GM23338 (cell line): ENCODE data around the gene TTC38. TPM values are rescaled to one million over a fixed set of nuclear protein-coding genes. Genes with fewer than 3 reads are reported as not detected.

Experiments
- ATAC-seq: fragments of 200-7000 bp; cut with Tn5 transposase; 3 replicates; pipeline ENCODE4 v1.9.1; 2020
- DNase-seq: peaks from one replicate; pipeline ENCODE4 v3.0.0-alpha.2; 2015; ENCODE audit warnings: low spot score
- H2AFZ ChIP-seq: fragments of 200-600 bp; sonication (generic); 2 replicates; pipeline ENCODE4 v1.8.0; 2016; ENCODE audit warnings: antibody characterized with exemption, mild to moderate bottlenecking, moderate library complexity
- H3F3A ChIP-seq: fragments of 200-600 bp; sonication (generic); replicated peaks from 2 replicates; pipeline ENCODE4 v1.8.0; 2017; ENCODE audit warnings: antibody characterized with exemption, mixed run types, low read depth
- H3K27ac ChIP-seq: fragments of 200-600 bp; sonication (generic); 2 replicates; pipeline ENCODE4 v1.6.1; 2016; ENCODE audit warnings: low read depth
- H3K27me3 ChIP-seq: fragments of 200-600 bp; sonication (generic); 2 replicates; pipeline ENCODE4 v1.8.0; 2016; ENCODE audit warnings: mild to moderate bottlenecking, mixed run types, moderate library complexity; ENCODE audit not compliant: insufficient read depth
- H3K36me3 ChIP-seq: fragments of 200-600 bp; sonication (generic); 2 replicates; pipeline ENCODE4 v1.8.0; 2016; ENCODE audit warnings: mild to moderate bottlenecking; ENCODE audit not compliant: insufficient read depth
- H3K4me1 ChIP-seq: fragments of 200-600 bp; sonication (generic); 2 replicates; pipeline ENCODE4 v1.8.0; 2016; ENCODE audit warnings: mild to moderate bottlenecking, moderate library complexity; ENCODE audit not compliant: insufficient read depth
- H3K4me2 ChIP-seq: fragments of 200-600 bp; sonication (generic); 2 replicates; pipeline ENCODE4 v1.7.1; 2017; ENCODE audit warnings: mixed run types
- H3K4me3 ChIP-seq: fragments of 200-600 bp; sonication (generic); 2 replicates; pipeline ENCODE4 v1.6.1; 2016; ENCODE audit warnings: mixed run types
- H3K79me2 ChIP-seq: fragments of 200-600 bp; sonication (generic); replicated peaks from 2 replicates; pipeline ENCODE4 v1.8.0; 2017; ENCODE audit warnings: mild to moderate bottlenecking; ENCODE audit not compliant: insufficient read depth
- H3K9me2 ChIP-seq: fragments of 200-600 bp; sonication (generic); 2 replicates; pipeline ENCODE4 v1.8.0; 2017; ENCODE audit not compliant: insufficient read depth
- H4K20me1 ChIP-seq: fragments of 200-600 bp; sonication (generic); replicated peaks from 2 replicates; pipeline ENCODE4 v1.8.0; 2017; ENCODE audit warnings: mild to moderate bottlenecking; ENCODE audit not compliant: insufficient read depth
- H3K27ac Mint-ChIP-seq: 2 replicates; pipeline ENCODE4 v1.8.0; 2020; ENCODE audit warnings: inconsistent platforms, mild to moderate bottlenecking, moderate library complexity, mixed read lengths
- H3K27me3 Mint-ChIP-seq: 3 replicates; pipeline ENCODE4 v1.8.0; 2022; ENCODE audit warnings: low read depth, mild to moderate bottlenecking, moderate library complexity, mixed read lengths, inconsistent platforms; ENCODE audit not compliant: insufficient read depth, poor library complexity
- H3K36me3 Mint-ChIP-seq: 3 replicates; pipeline ENCODE4 v1.8.0; 2021; ENCODE audit warnings: low read depth, mild to moderate bottlenecking, inconsistent platforms, moderate library complexity, mixed read lengths
- H3K4me1 Mint-ChIP-seq: 3 replicates; pipeline ENCODE4 v1.8.0; 2020; ENCODE audit warnings: mild to moderate bottlenecking, inconsistent platforms, mixed read lengths
- H3K4me3 Mint-ChIP-seq: 3 replicates; pipeline ENCODE4 v1.8.0; 2021; ENCODE audit warnings: moderate library complexity, mild to moderate bottlenecking, inconsistent platforms, mixed read lengths
- H3K9me3 Mint-ChIP-seq: 3 replicates; pipeline ENCODE4 v1.8.0; 2020; ENCODE audit warnings: moderate library complexity, mild to moderate bottlenecking, inconsistent platforms, mixed read lengths
- CREB1 ChIP-seq: fragments of 250-450 bp; sonication (Bioruptor Pico); IDR thresholded peaks from 2 replicates; pipeline ENCODE4 v1.5.0; 2020; ENCODE audit warnings: low read depth, mild to moderate bottlenecking, moderate library complexity
- EZH2 ChIP-seq: fragments of 200-600 bp; sonication (generic); IDR thresholded peaks from one replicate; pipeline ENCODE4 v1.8.0; 2017; ENCODE audit warnings: antibody characterized with exemption, mild to moderate bottlenecking, low read depth; ENCODE audit not compliant: unreplicated experiment
- EZH2phosphoT487 ChIP-seq: fragments of 200-600 bp; sonication (generic); IDR thresholded peaks from one replicate; pipeline ENCODE4 v1.8.1; 2018; ENCODE audit warnings: antibody characterized with exemption; ENCODE audit not compliant: unreplicated experiment
- JUNB ChIP-seq: IDR thresholded peaks from one replicate; pipeline ENCODE4 v1.6.1; 2016; ENCODE audit warnings: antibody characterized with exemption; ENCODE audit not compliant: unreplicated experiment
- NANOG ChIP-seq: IDR thresholded peaks from 2 replicates; pipeline ENCODE4 v1.6.1; 2016; ENCODE audit warnings: antibody characterized with exemption, borderline replicate concordance
- POLR2AphosphoS5 ChIP-seq: IDR thresholded peaks from 2 replicates; pipeline ENCODE4 v1.6.1; 2016; ENCODE audit warnings: antibody characterized with exemption, low read depth
- REST ChIP-seq: IDR thresholded peaks from one replicate; pipeline ENCODE4 v1.6.1; 2018; ENCODE audit warnings: antibody characterized with exemption; ENCODE audit not compliant: unreplicated experiment
- STAT1 ChIP-seq: IDR thresholded peaks from one replicate; pipeline ENCODE4 v1.6.1; 2016; ENCODE audit warnings: antibody characterized with exemption; ENCODE audit not compliant: unreplicated experiment
- ZNF114 ChIP-seq: fragments of 250-450 bp; sonication (Bioruptor Pico); IDR thresholded peaks from 2 replicates; pipeline ENCODE4 v1.5.0; 2020; ENCODE audit warnings: mild to moderate bottlenecking, moderate library complexity
- ZNF331 ChIP-seq: fragments of 250-450 bp; sonication (Bioruptor Pico); IDR thresholded peaks from 2 replicates; pipeline ENCODE4 v1.5.0; 2020; ENCODE audit warnings: low read depth, mild to moderate bottlenecking, moderate library complexity
- polyA plus RNA-seq: library from polyadenylated mRNA; unstranded; fragments of >200 nt; fragmentation: Nextera tagmentation; extraction: Ambion mirVana; gene quantifications from 2 replicates; pipeline ENCODE4 v1.2.1, GENCODE V29; 2016
- total RNA-seq: library from RNA; depleted of rRNA; stranded (reverse); fragments of >200 nt; shearing (Covaris generic); gene quantifications from 2 replicates; pipeline ENCODE4 v1.2.3, GENCODE V29; 2014
- TF ChIP-seq, protein P1 (sequence below), 2 experiments: fragments of 200-600 bp in 1 of 2; sonication (generic) in 1 of 2; conservative IDR thresholded peaks; 2 replicates each; pipeline versions ENCODE4 v1.5.1 to v1.6.1; 2016 to 2017; ENCODE audit warnings: antibody characterized with exemption in 2 of 2, low read depth in 2 of 2, mild to moderate bottlenecking in 2 of 2, moderate library complexity in 1 of 2
- TF ChIP-seq, protein P2 (sequence below): fragments of 250-450 bp; sonication (Bioruptor Pico); IDR thresholded peaks from 2 replicates; pipeline ENCODE4 v1.5.0; 2020; ENCODE audit warnings: mild to moderate bottlenecking, moderate library complexity
- TF ChIP-seq, protein P3 (sequence below): IDR thresholded peaks from 2 replicates; pipeline ENCODE4 v1.6.1; 2016; ENCODE audit warnings: antibody characterized with exemption

TTC38 gene
- total and polyA plus RNA-seq, 2 experiments from 2014 or later = 11.8 to 46.6 TPM

- Histone ChIP-seq H3K27me3 (no peaks in the 10 kb centered on the region), H3K27ac (no peak overlapping the region), H3K4me3 (no peak overlapping the region), H3K9me2 (no peaks in the 10 kb centered on the region), H3K79me2 (no peaks in the 10 kb centered on the region), H3F3A (no peaks in the 10 kb centered on the region), H3K36me3 (peaks cover 16% of the 10 kb centered on the region; the same call in 1 of the 2 replicates), H4K20me1 (no peaks in the 10 kb centered on the region), H2AFZ (no peak overlapping the region), H3K4me1 (no peaks in the 10 kb centered on the region), H3K4me2 (no peak overlapping the region)
- no peak overlapping the region for H3K4me3 Mint-ChIP-seq
- no peak for ATAC-seq
- peaks cover 11% of the 10 kb centered on the region for H3K27me3 Mint-ChIP-seq
- H3K36me3 Mint-ChIP-seq = peaks cover 46% of the 10 kb centered on the region
- no peak overlapping the region for H3K27ac Mint-ChIP-seq
- H3K4me1 Mint-ChIP-seq = no peaks in the 10 kb centered on the region
- no peak for TF ChIP-seq STAT1
- no peak for TF ChIP-seq REST
- no peak for TF ChIP-seq EZH2
- no peak for TF ChIP-seq ZNF331
- TF ChIP-seq EZH2phosphoT487 = no peak
- no peak for TF ChIP-seq ZNF114 (CRISPR knock-in tag)
- TF ChIP-seq CREB1 = no peak
- TF ChIP-seq, protein P1, sequence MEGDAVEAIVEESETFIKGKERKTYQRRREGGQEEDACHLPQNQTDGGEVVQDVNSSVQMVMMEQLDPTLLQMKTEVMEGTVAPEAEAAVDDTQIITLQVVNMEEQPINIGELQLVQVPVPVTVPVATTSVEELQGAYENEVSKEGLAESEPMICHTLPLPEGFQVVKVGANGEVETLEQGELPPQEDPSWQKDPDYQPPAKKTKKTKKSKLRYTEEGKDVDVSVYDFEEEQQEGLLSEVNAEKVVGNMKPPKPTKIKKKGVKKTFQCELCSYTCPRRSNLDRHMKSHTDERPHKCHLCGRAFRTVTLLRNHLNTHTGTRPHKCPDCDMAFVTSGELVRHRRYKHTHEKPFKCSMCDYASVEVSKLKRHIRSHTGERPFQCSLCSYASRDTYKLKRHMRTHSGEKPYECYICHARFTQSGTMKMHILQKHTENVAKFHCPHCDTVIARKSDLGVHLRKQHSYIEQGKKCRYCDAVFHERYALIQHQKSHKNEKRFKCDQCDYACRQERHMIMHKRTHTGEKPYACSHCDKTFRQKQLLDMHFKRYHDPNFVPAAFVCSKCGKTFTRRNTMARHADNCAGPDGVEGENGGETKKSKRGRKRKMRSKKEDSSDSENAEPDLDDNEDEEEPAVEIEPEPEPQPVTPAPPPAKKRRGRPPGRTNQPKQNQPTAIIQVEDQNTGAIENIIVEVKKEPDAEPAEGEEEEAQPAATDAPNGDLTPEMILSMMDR (conservative IDR thresholded peaks at IDR 0.05; ENCODE audit: low read depth in 2 of 2) = no peak
- TF ChIP-seq NANOG = no peak
- no peak for TF ChIP-seq JUNB
- TF ChIP-seq, protein P2, sequence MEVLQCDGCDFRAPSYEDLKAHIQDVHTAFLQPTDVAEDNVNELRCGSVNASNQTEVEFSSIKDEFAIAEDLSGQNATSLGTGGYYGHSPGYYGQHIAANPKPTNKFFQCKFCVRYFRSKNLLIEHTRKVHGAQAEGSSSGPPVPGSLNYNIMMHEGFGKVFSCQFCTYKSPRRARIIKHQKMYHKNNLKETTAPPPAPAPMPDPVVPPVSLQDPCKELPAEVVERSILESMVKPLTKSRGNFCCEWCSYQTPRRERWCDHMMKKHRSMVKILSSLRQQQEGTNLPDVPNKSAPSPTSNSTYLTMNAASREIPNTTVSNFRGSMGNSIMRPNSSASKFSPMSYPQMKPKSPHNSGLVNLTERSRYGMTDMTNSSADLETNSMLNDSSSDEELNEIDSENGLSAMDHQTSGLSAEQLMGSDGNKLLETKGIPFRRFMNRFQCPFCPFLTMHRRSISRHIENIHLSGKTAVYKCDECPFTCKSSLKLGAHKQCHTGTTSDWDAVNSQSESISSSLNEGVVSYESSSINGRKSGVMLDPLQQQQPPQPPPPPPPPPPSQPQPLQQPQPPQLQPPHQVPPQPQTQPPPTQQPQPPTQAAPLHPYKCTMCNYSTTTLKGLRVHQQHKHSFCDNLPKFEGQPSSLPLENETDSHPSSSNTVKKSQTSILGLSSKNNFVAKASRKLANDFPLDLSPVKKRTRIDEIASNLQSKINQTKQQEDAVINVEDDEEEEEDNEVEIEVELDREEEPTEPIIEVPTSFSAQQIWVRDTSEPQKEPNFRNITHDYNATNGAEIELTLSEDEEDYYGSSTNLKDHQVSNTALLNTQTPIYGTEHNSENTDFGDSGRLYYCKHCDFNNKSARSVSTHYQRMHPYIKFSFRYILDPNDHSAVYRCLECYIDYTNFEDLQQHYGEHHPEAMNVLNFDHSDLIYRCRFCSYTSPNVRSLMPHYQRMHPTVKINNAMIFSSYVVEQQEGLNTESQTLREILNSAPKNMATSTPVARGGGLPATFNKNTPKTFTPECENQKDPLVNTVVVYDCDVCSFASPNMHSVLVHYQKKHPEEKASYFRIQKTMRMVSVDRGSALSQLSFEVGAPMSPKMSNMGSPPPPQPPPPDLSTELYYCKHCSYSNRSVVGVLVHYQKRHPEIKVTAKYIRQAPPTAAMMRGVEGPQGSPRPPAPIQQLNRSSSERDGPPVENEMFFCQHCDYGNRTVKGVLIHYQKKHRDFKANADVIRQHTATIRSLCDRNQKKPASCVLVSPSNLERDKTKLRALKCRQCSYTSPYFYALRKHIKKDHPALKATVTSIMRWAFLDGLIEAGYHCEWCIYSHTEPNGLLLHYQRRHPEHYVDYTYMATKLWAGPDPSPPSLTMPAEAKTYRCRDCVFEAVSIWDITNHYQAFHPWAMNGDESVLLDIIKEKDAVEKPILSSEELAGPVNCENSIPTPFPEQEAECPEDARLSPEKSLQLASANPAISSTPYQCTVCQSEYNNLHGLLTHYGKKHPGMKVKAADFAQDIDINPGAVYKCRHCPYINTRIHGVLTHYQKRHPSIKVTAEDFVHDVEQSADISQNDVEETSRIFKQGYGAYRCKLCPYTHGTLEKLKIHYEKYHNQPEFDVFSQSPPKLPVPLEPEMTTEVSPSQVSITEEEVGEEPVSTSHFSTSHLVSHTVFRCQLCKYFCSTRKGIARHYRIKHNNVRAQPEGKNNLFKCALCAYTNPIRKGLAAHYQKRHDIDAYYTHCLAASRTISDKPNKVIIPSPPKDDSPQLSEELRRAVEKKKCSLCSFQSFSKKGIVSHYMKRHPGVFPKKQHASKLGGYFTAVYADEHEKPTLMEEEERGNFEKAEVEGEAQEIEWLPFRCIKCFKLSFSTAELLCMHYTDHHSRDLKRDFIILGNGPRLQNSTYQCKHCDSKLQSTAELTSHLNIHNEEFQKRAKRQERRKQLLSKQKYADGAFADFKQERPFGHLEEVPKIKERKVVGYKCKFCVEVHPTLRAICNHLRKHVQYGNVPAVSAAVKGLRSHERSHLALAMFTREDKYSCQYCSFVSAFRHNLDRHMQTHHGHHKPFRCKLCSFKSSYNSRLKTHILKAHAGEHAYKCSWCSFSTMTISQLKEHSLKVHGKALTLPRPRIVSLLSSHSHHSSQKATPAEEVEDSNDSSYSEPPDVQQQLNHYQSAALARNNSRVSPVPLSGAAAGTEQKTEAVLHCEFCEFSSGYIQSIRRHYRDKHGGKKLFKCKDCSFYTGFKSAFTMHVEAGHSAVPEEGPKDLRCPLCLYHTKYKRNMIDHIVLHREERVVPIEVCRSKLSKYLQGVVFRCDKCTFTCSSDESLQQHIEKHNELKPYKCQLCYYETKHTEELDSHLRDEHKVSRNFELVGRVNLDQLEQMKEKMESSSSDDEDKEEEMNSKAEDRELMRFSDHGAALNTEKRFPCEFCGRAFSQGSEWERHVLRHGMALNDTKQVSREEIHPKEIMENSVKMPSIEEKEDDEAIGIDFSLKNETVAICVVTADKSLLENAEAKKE (CRISPR knock-in tag) = no peak
- TF ChIP-seq, protein P3, sequence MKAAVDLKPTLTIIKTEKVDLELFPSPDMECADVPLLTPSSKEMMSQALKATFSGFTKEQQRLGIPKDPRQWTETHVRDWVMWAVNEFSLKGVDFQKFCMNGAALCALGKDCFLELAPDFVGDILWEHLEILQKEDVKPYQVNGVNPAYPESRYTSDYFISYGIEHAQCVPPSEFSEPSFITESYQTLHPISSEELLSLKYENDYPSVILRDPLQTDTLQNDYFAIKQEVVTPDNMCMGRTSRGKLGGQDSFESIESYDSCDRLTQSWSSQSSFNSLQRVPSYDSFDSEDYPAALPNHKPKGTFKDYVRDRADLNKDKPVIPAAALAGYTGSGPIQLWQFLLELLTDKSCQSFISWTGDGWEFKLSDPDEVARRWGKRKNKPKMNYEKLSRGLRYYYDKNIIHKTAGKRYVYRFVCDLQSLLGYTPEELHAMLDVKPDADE = no peak
- no peak for TF ChIP-seq POLR2AphosphoS5
- no peaks in the 10 kb centered on the region for H3K9me3 Mint-ChIP-seq
- DNase-seq = no peak
Observed at GRCh38 chr22:46280063-46280817, 12.4 kb downstream of the TTC38 start.
